Measurements from ENCODE around the gene SLC36A4. TPM values are rescaled to one million over a fixed set of nuclear protein-coding genes. Genes with fewer than 3 reads are reported as not detected.

Gene SLC36A4
- total and polyA plus RNA-seq, 9 of the 15 experiments (the other 6 are each of a cell fraction or from before 2014, with no cell fraction given) = 1.4 to 8.0 (median 5.4) TPM

GRCh38 chr11:93197380-93198214 lies at the start of gene SLC36A4 (continued):
- TF ChIP-seq MNT (conservative IDR thresholded peaks at IDR 0.05) = peak; percentile 32 to 70; a peak in 2 of 4 replicates
- TF ChIP-seq ATF3 (IDR thresholded peaks at IDR 0.05) = peak; percentile 53; the same call in 1 of the 2 replicates
- TF ChIP-seq ATF3 (CRISPR knock-in tag; conservative IDR thresholded peaks at IDR 0.05) = no peak
- TF ChIP-seq HIVEP1 (CRISPR knock-in tag; IDR thresholded peaks at IDR 0.05) = 0 out of 2 replicates have a peak, but pooled peaks have one; percentile 42
- TF ChIP-seq ZNF699 (CRISPR knock-in tag; IDR thresholded peaks at IDR 0.05; ENCODE audit: insufficient replicate concordance) = no peak
- 0 out of 2 replicates have a peak, but pooled peaks have one; percentile 22 for TF ChIP-seq ZBTB12 (CRISPR knock-in tag; IDR thresholded peaks at IDR 0.05)
- TF ChIP-seq MTA1 (IDR thresholded peaks at IDR 0.05; ENCODE audit: borderline replicate concordance) = peak; percentile 39; the same call in 1 of the 2 replicates
- peak; percentile 50; the same call in 1 of the 2 replicates for TF ChIP-seq HNRNPL (IDR thresholded peaks at IDR 0.05; ENCODE audit: low read depth, low read length)
- peak; percentile 91 for TF ChIP-seq EGR1 (conservative IDR thresholded peaks at IDR 0.05)
- no peak for TF ChIP-seq NR2C2 (CRISPR knock-in tag; IDR thresholded peaks at IDR 0.05)
- peak; percentile 41; the same call in 1 of the 2 replicates for TF ChIP-seq NR2C2 (tag; IDR thresholded peaks at IDR 0.05)
- TF ChIP-seq POLR2AphosphoS5 (IDR thresholded peaks at IDR 0.05; ENCODE audit: control insufficient read depth, insufficient read depth, low read depth, low read length) = peak; percentile 17; the same call in 1 of the 2 replicates
- TF ChIP-seq ZNF121 (CRISPR knock-in tag; conservative IDR thresholded peaks at IDR 0.05) = no peak
- TF ChIP-seq E2F6 (IDR thresholded peaks at IDR 0.05; ENCODE audit: borderline replicate concordance in 1 of 2, extremely low read depth in 1 of 2, insufficient read depth in 1 of 2, insufficient read length in 1 of 2, low read depth in 1 of 2, low read length in 1 of 2, poor library complexity in 1 of 2, severe bottlenecking in 1 of 2) = peak; percentile 56 to 79
- no peak for TF ChIP-seq POLR3G (IDR thresholded peaks at IDR 0.05; ENCODE audit: extremely low read depth, insufficient read length, insufficient replicate concordance)
- TF ChIP-seq NFRKB (IDR thresholded peaks at IDR 0.05; ENCODE audit: low read depth) = peak; percentile 10; the same call in 1 of the 2 replicates
- TF ChIP-seq POLR3A (IDR thresholded peaks at IDR 0.05; ENCODE audit: borderline replicate concordance, extremely low read depth, insufficient read depth, insufficient read length) = no peak
